Stimulated activated CD4-positive, alpha-beta T cell treated with anti-CD3 and anti-CD28 coated beads, Interleukin-12 subunit alpha, Interleukin-12 subunit beta, amount 100 ng/mL, for 24 hours (primary cell): ENCODE data around the gene ROBO1.
"Not testable (repeated sequence)": the region's sequence is repeated elsewhere in the genome, so short reads cannot be mapped to it uniquely, and the experiment has no call there.

ENCODE experiments used
- DNase-seq, 2 experiments: peaks; one replicate each; pipeline ENCODE4 v3.0.0-alpha.2; 2020; ENCODE audit warnings: low read depth in 2 of 2

Gene ROBO1

GRCh38 chr3:78737988-78738387 is 1029.8 kb downstream of the ROBO1 start:
- DNase-seq: no peak

GRCh38 chr3:78736863-78737262 is 1030.9 kb downstream of the ROBO1 start:
- DNase-seq: no peak

- no peak for DNase-seq
These were observed 1033.7 kb downstream of the ROBO1 start for GRCh38 chr3:78734048-78734637.

- no peak for DNase-seq
These were observed 1034.9 kb downstream of the ROBO1 start for GRCh38 chr3:78732893-78733292.

GRCh38 chr3:78732471-78732870 is 1035.3 kb downstream of the ROBO1 start:
- no peak for DNase-seq

GRCh38 chr3:78729946-78730345 is 1037.9 kb downstream of the ROBO1 start:
- no peak for DNase-seq

GRCh38 chr3:78728406-78729145 is 1039.2 kb downstream of the ROBO1 start:
- no peak for DNase-seq

- DNase-seq: no peak
These were observed 1041.3 kb downstream of the ROBO1 start for GRCh38 chr3:78726545-78726944.

- DNase-seq: no peak
These were observed 1042.0 kb downstream of the ROBO1 start for GRCh38 chr3:78725703-78726246.

- no peak for DNase-seq
These were observed 1042.9 kb downstream of the ROBO1 start for GRCh38 chr3:78724859-78725258.

- not testable (repeated sequence) for DNase-seq
These were observed 1043.4 kb downstream of the ROBO1 start for GRCh38 chr3:78724364-78724763.

GRCh38 chr3:78721771-78722543 is 1045.8 kb downstream of the ROBO1 start:
- DNase-seq: no peak

- DNase-seq: no peak
These were observed 1049.1 kb downstream of the ROBO1 start for GRCh38 chr3:78718707-78719106.

GRCh38 chr3:78717041-78717440 is 1050.8 kb downstream of the ROBO1 start:
- DNase-seq: no peak

- no peak for DNase-seq
These were observed 1054.9 kb downstream of the ROBO1 start for GRCh38 chr3:78712941-78713340.

GRCh38 chr3:78712270-78712669 is 1055.5 kb downstream of the ROBO1 start:
- DNase-seq: no peak

GRCh38 chr3:78708565-78709073 is 1059.2 kb downstream of the ROBO1 start:
- no peak for DNase-seq

- no peak for DNase-seq
These were observed 1060.2 kb downstream of the ROBO1 start for GRCh38 chr3:78707609-78708008.

- DNase-seq: no peak
These were observed 1060.8 kb downstream of the ROBO1 start for GRCh38 chr3:78706906-78707523.

GRCh38 chr3:78703944-78704343 is 1063.9 kb downstream of the ROBO1 start:
- DNase-seq: no peak

GRCh38 chr3:78701537-78701936 is 1066.3 kb downstream of the ROBO1 start:
- no peak for DNase-seq

- DNase-seq: no peak
These were observed 1069.4 kb downstream of the ROBO1 start for GRCh38 chr3:78698431-78698830.
